Skeletal muscle satellite cell (primary cell): ENCODE results near the gene ADARB2.

Experiments
- H3K27me3 ChIP-seq: 2 replicates; pipeline ENCODE4 v1.7.0; 2013; ENCODE audit warnings: low read length; ENCODE audit not compliant: control insufficient read depth, insufficient read depth
- H3K36me3 ChIP-seq: 2 replicates; pipeline ENCODE4 v1.7.0; 2013; ENCODE audit warnings: mild to moderate bottlenecking, control low read depth, low read length; ENCODE audit not compliant: insufficient read depth
- H3K4me1 ChIP-seq: 2 replicates; pipeline ENCODE4 v1.7.0; 2013; ENCODE audit warnings: low read length; ENCODE audit not compliant: control insufficient read depth, insufficient read depth
- H3K4me2 ChIP-seq: 2 replicates; pipeline ENCODE4 v1.7.0; 2013; ENCODE audit warnings: mild to moderate bottlenecking, low read length
- H3K4me3 ChIP-seq: 2 replicates; pipeline ENCODE4 v1.7.0; 2013; ENCODE audit warnings: low read length
- H3K9ac ChIP-seq: 2 replicates; pipeline ENCODE4 v1.7.0; 2013; ENCODE audit warnings: mild to moderate bottlenecking, low read depth, low read length, moderate library complexity
- H3K9me3 ChIP-seq: replicated peaks from 2 replicates; pipeline ENCODE4 v1.7.0; 2013; ENCODE audit warnings: mild to moderate bottlenecking, control low read depth, low read length

The ADARB2 gene

GRCh38 chr10:1191752-1192151 lies 545.6 kb downstream of the ADARB2 start:
- H3K27me3 ChIP-seq, result peaks cover 6% of the 10 kb centered on the region

DNA sequence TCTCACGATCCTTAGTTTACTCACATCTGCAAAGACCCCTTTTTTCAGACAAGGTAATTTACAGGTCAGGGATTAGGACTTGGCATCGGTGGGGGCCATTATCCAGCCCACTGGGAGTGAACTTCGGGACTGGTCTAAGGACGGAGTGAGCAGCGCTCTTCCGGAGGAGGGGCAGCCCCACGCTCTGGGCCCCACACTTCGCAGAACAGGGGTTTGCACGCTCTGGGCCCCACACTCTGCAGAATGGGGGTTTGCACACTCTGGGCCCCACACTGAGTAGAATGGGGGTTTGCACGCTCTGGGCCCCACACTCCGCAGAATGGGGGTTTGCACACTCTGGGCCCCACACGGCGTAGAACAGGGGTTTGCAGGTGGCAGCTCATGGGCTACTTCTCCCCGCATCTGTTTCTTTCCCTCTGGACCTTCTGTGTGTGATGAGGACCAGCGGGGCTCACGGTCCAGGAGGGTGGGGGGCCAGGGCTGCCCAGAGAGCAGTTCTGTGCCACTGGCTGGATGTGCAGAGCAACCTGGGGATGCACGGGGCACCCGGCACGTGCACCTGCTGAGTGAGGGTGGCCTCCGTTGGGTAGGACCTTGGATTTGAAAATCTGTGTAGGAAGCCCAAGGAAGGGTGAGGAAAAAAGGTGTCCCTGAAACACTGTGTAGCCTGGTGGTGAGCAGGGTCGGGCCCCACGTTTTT lies 546.4 kb downstream of the ADARB2 start:
- no peak overlapping the region for H3K9ac ChIP-seq
- H3K4me1 ChIP-seq, result no peaks in the 10 kb centered on the region
- H3K4me3 ChIP-seq, result no peak overlapping the region
- no peaks in the 10 kb centered on the region for H3K36me3 ChIP-seq
- no peaks in the 10 kb centered on the region for H3K9me3 ChIP-seq
- H3K27me3 ChIP-seq, result peaks cover 6% of the 10 kb centered on the region
- H3K4me2 ChIP-seq, result no peak overlapping the region

More at GRCh38 chr10:1191752-1192151, 545.6 kb downstream of the ADARB2 start:
- Histone ChIP-seq H3K9ac (no peak overlapping the region), H3K4me3 (no peak overlapping the region), H3K4me1 (no peaks in the 10 kb centered on the region), H3K4me2 (no peak overlapping the region), H3K9me3 (no peaks in the 10 kb centered on the region), H3K36me3 (no peaks in the 10 kb centered on the region)

DNA sequence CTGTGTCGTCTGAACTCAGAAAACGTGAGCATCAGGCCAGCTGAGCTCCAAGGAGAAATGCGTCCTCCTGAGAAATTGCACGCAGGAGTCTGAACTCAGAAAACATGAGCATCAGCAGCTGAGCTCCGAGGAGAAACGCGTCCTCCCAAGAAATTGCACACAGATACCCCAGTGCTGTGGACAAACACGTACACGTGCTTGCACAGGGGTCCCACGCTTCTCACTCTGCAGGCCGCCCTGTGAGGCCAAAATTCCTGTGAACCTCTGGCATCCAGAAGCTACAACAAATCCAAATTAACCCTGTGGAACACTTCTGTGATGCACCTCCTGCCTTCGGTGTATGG lies 547.3 kb downstream of the ADARB2 start:
- H3K4me1 ChIP-seq, result no peaks in the 10 kb centered on the region
- H3K9ac ChIP-seq, result no peak overlapping the region
- no peak overlapping the region for H3K4me2 ChIP-seq
- H3K27me3 ChIP-seq, result peaks cover 6% of the 10 kb centered on the region
- H3K36me3 ChIP-seq, result no peaks in the 10 kb centered on the region
- no peak overlapping the region for H3K4me3 ChIP-seq
- H3K9me3 ChIP-seq, result no peaks in the 10 kb centered on the region

DNA sequence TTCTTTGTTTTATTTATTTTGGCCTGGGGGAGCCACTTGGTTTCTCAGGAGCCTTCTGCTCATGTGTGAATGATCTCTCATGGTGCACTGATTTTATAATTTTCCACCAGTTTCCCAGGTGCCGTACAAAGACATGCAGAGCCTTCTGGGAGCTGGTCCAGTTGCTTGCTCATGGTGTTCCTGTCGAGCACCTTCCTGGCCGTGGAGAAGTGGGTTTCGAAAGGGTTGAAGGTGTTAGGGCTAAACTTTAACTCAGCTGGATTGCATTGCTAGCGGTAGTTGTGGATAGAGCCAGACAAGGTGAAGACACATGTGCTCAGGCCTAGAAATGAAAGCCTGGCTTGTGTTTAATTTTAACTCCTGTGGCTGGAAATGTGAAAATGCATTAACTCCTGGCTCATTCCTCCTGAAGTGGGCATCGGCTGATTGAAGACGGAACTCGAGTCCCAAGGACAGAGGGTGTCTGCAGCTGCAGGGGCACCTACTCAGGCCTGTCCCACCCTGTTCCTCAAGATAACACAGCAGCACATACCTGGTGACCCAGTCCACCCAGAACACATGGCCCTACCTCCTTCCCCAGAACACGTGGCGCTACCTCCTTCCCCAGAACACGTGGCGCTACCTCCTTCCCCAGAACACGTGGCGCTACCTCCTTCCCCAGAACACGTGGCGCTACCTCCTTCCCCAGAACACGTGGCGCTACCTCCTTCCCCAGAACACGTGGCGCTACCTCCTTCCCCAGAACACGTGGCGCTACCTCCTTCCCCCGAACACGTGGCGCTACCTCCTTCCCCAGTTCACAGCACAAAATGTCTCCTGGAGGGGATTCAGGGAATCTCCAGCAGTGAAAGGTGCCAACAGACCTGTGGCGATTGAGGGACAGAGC lies 547.9 kb downstream of the ADARB2 start:
- no peaks in the 10 kb centered on the region for H3K36me3 ChIP-seq
- no peak overlapping the region for H3K9ac ChIP-seq
- no peak overlapping the region for H3K4me3 ChIP-seq

GRCh38 chr10:1188558-1189135 lies 548.7 kb downstream of the ADARB2 start:
- Histone ChIP-seq H3K36me3 (no peaks in the 10 kb centered on the region), H3K9me3 (no peaks in the 10 kb centered on the region), H3K4me2 (no peak overlapping the region), H3K4me3 (no peak overlapping the region), H3K4me1 (no peaks in the 10 kb centered on the region), H3K9ac (no peak overlapping the region), H3K27me3 (peaks cover 6% of the 10 kb centered on the region)

More for the DNA sequence above, 547.9 kb downstream of the ADARB2 start:
- Histone ChIP-seq H3K4me2 (no peak overlapping the region), H3K9me3 (no peaks in the 10 kb centered on the region), H3K27me3 (peaks cover 6% of the 10 kb centered on the region), H3K4me1 (no peaks in the 10 kb centered on the region)

- Histone ChIP-seq H3K9ac (no peak overlapping the region), H3K27me3 (peaks cover under 1% of the 10 kb centered on the region), H3K9me3 (no peaks in the 10 kb centered on the region), H3K36me3 (no peaks in the 10 kb centered on the region), H3K4me1 (no peaks in the 10 kb centered on the region), H3K4me3 (no peak overlapping the region), H3K4me2 (no peak overlapping the region)
Observed at GRCh38 chr10:1187855-1188557, 549.3 kb downstream of the ADARB2 start.

GRCh38 chr10:1187151-1187854 lies 550.0 kb downstream of the ADARB2 start:
- Histone ChIP-seq H3K4me2 (no peak overlapping the region), H3K4me1 (no peaks in the 10 kb centered on the region), H3K9me3 (no peaks in the 10 kb centered on the region), H3K36me3 (no peaks in the 10 kb centered on the region), H3K9ac (no peak overlapping the region), H3K27me3 (no peaks in the 10 kb centered on the region), H3K4me3 (no peak overlapping the region)

DNA sequence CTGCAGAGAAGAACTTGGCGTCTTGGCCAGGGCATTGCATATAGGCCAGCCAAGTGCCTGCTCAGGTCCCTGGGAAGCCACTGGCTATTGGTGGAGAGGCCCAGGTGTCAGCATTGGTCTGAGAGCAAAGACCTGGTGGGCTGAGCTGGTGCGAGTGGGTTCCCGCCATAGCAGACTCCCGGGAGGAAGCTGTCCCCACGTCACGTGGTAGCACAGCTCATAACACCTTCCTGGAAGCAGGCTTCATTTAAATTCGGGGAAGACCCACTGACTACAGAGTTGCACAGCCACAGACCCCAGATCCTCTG lies 550.7 kb downstream of the ADARB2 start:
- Histone ChIP-seq H3K4me2 (no peak overlapping the region), H3K9ac (no peak overlapping the region), H3K27me3 (no peaks in the 10 kb centered on the region), H3K4me3 (no peak overlapping the region), H3K9me3 (no peaks in the 10 kb centered on the region), H3K36me3 (no peaks in the 10 kb centered on the region), H3K4me1 (no peaks in the 10 kb centered on the region)

- Histone ChIP-seq H3K9me3 (no peaks in the 10 kb centered on the region), H3K4me3 (no peak overlapping the region), H3K36me3 (no peaks in the 10 kb centered on the region), H3K4me2 (no peak overlapping the region), H3K27me3 (no peaks in the 10 kb centered on the region), H3K9ac (no peak overlapping the region), H3K4me1 (no peaks in the 10 kb centered on the region)
Observed at GRCh38 chr10:1185911-1186682, 551.2 kb downstream of the ADARB2 start.

GRCh38 chr10:1184541-1185430 lies 552.5 kb downstream of the ADARB2 start:
- Histone ChIP-seq H3K4me1 (no peaks in the 10 kb centered on the region), H3K4me2 (no peak overlapping the region), H3K27me3 (no peaks in the 10 kb centered on the region)

More at GRCh38 chr10:1184541-1185430, 552.5 kb downstream of the ADARB2 start:
- H3K9ac ChIP-seq, result no peak overlapping the region
- H3K36me3 ChIP-seq, result no peaks in the 10 kb centered on the region
- no peak overlapping the region for H3K4me3 ChIP-seq
- no peaks in the 10 kb centered on the region for H3K9me3 ChIP-seq
